GM21529 (cell line): ENCODE measurements around the gene TBX22.
"Not testable (repeated sequence)": the region's sequence is repeated elsewhere in the genome, so short reads cannot be mapped to it uniquely, and the experiment has no call there.

Experiments used
- ATAC-seq: cut with Tn5 transposase; IDR thresholded peaks from one replicate; pipeline ENCODE4 v1.9.1; 2021; ENCODE audit not compliant: unreplicated experiment

TBX22 gene

DNA sequence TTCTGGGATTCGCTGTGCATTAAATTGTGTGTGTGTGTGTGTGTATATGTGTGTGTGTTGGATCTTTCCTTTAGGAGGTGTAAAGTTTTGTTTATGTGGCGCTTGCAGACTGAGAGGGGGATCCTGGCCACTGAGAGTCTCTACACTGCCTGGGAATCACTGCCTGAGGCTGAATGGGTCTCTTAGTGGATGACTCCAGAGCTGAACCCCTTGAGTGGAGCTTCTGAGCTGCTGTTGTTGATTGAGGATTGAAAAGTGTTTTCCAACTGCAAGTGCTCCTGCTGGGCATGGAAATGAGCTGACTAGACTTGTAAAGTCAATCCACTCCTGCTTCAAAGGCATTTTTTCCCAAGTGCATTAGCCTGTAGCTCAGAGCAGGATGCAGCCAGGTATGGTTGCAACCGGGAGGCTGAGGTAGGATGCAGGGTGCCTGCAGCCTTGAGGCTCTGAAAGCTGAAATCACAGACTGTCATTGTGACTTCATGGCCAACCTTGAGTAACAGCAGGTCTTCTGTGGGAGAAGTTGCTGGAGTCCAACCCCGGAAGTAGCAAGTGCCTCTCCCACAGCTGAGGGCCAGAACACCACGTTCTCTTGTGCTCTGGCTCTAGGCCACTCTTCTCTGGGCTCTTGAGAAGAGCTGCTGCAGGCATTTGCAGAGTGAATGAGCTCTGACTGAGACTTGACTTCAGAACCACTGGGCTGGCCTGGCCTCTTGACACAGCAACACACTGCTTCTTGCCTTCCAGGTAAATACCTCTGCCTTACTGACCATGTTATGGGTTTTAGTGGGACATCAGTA, at the start of gene TBX22:
TSS of gene TBX22 (plus strand) at position 613 of the 800 bp plus-strand sequence. CDS start 7,517 bp downstream, outside the sequence.
- no peak for ATAC-seq

GRCh38 chrX:79975605-79976004, 38.9 kb upstream of the TBX22 start:
- ATAC-seq, result no peak

DNA sequence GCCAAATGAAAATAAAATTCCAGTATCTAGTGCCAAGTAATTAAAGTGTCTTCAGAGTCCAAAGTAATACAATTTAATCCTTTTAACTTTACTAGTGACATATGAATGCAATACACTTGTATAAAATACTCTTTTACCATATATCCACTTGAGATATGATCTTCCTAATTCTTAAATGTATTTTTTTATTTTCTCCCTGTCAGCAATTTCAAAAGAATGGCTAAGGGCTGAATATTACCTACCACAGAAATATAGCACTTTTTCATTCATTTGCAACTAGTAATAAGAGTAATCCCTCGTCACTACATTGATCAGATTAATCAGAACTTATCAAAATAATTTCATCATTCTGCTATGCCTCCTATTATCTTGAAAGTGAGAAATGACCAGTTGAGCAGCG, 10.1 kb upstream of the TBX22 start:
- no peak for ATAC-seq

DNA sequence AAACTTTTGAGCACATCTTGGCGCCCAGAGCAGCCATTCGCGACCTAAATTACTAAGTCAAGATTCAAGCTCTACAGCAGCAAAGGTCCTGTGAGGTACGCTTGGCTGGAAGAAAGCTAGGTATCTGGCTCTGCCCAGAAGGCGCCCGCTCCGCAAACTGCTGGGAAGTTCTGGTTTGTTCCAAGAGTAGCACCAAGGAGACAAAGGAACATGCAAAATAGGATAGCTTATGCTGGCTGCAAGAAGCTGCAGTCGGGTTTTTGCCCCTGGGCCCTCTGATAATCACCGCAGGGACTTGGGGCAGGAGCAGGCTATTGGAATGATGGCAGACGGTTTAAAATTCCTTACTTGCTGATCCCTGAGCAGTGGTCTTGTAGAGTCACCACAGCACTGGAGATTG, 3.0 kb upstream of the TBX22 start:
- ATAC-seq, result no peak

DNA sequence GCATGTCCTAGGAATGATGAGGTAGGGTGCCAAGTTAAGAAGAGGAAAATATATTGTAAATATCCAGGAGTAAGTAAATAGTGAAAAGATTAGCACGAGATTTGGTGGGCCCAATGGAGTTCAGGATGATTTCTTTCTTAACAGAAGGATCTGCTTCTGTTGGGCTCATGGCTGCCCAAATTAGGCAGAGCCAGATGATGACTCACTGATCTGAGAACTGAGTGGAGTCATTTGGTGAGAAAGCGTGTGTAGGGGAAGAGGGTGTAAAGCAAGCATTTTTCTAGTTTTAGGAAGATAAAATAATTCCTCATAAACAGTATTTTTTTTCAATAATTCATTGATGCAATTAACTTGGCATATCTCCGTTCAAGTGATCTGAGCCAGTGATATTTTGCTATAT, 1.6 kb downstream of the TBX22 start:
- no peak for ATAC-seq

DNA sequence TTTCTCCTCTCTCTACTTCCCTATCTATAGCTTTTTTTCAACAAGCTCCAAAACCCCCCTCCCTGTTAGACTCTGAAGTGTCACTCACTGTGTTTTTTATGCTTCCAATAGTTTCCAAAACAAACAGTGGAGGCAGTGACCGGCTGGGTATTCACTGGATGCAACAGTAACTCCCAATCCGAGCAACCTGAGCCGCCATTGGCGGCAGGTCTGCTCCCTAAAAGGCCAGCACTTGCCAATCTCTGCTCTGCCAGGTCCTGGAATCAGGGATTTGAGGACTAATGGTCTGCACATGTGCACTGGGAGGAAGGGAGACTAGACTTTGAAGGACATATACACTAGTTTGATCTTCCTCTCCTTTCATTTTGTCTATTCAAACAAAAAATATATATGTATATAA, 7.1 kb downstream of the TBX22 start:
- no peak for ATAC-seq

GRCh38 chrX:80022363-80023031, 7.9 kb downstream of the TBX22 start:
- ATAC-seq, result no peak

GRCh38 chrX:80026116-80026515, 11.6 kb downstream of the TBX22 start:
- ATAC-seq, result no peak

GRCh38 chrX:80066156-80066555, 51.6 kb downstream of the TBX22 start:
- not testable (repeated sequence) for ATAC-seq

GRCh38 chrX:80075625-80076024, 61.1 kb downstream of the TBX22 start:
- ATAC-seq, result not testable (repeated sequence)
